ENCODE results near the gene FUS. TPM values are rescaled to one million over a fixed set of nuclear protein-coding genes. Genes with fewer than 3 reads are reported as not detected.
"Not testable (repeated sequence)": the region's sequence is repeated elsewhere in the genome, so short reads cannot be mapped to it uniquely, and the experiment has no call there.

FUS gene
- total RNA-seq, 4 donors from 2014 or later = 52.5 to 121 (median 58.9) TPM

GRCh38 chr16:31142109-31143010 lies 37.6 kb upstream of the FUS start:
- WGBS = 0% methylated on average over 15 of the region's 89 CpGs
- H3K4me1 ChIP-seq = peaks cover 44% of the 10 kb centered on the region
- TF ChIP-seq POLR2A (IDR thresholded peaks at IDR 0.05) (no peak), EP300 (IDR thresholded peaks at IDR 0.05) (no peak), POLR2AphosphoS5 (IDR thresholded peaks at IDR 0.05) (peak in 2 of 3 donors; percentile 65 to 68), CTCF (IDR thresholded peaks at IDR 0.05) (peak; percentile 97 to 99)

GRCh38 chr16:31143011-31143693 lies 36.8 kb upstream of the FUS start:
- Histone ChIP-seq H3K27ac (peak overlapping the region; percentile 80), H3K9me3 (no peaks in the 10 kb centered on the region), H3K27me3 (peaks cover under 1% of the 10 kb centered on the region), H3K4me3 (peak overlapping the region; percentile 54), H3K36me3 (no peaks in the 10 kb centered on the region), H3K4me1 (peaks cover 46% of the 10 kb centered on the region)
- no peak for DNase-seq (ENCODE audit: low spot score in 2 of 2)
- TF ChIP-seq POLR2A (IDR thresholded peaks at IDR 0.05) (no peak), POLR2AphosphoS5 (IDR thresholded peaks at IDR 0.05) (no peak), CTCF (IDR thresholded peaks at IDR 0.05) (no peak), EP300 (IDR thresholded peaks at IDR 0.05) (no peak)
- 85% methylated on average over 9 of the region's 22 CpGs for WGBS

More at GRCh38 chr16:31142109-31143010, 37.6 kb upstream of the FUS start:
- peak; percentile 99 to 100 for DNase-seq (ENCODE audit: low spot score in 2 of 2)
- peak overlapping the region; percentile 80 for H3K27ac ChIP-seq
- peak overlapping the region; percentile 54 for H3K4me3 ChIP-seq
- no peaks in the 10 kb centered on the region for H3K9me3 ChIP-seq
- no peaks in the 10 kb centered on the region for H3K27me3 ChIP-seq
- no peaks in the 10 kb centered on the region for H3K36me3 ChIP-seq

GRCh38 chr16:31143694-31144148 lies 36.2 kb upstream of the FUS start:
- Histone ChIP-seq H3K4me3 (no peak overlapping the region), H3K9me3 (no peaks in the 10 kb centered on the region), H3K27ac (no peak overlapping the region), H3K36me3 (no peaks in the 10 kb centered on the region), H3K4me1 (peaks cover 46% of the 10 kb centered on the region), H3K27me3 (peaks cover 5% of the 10 kb centered on the region)
- TF ChIP-seq POLR2AphosphoS5 (IDR thresholded peaks at IDR 0.05) (no peak), EP300 (IDR thresholded peaks at IDR 0.05) (no peak), CTCF (IDR thresholded peaks at IDR 0.05) (no peak)
- 83% methylated on average over 8 of the region's 8 CpGs for WGBS
- DNase-seq (ENCODE audit: low spot score in 2 of 2) = no peak

- WGBS = 73% methylated on average over 7 of the region's 7 CpGs
- peaks cover 43% of the 10 kb centered on the region for H3K4me1 ChIP-seq
- H3K36me3 ChIP-seq; H3K9me3 ChIP-seq; H3K27ac ChIP-seq; DNase-seq (ENCODE audit: low spot score in 2 of 2); H3K4me3 ChIP-seq; H3K27me3 ChIP-seq: not testable (repeated sequence)
These were observed 35.5 kb upstream of the FUS start for GRCh38 chr16:31144418-31144817.

- 75% methylated on average over 12 of the region's 12 CpGs for WGBS
- TF ChIP-seq EP300 (IDR thresholded peaks at IDR 0.05) (no peak), POLR2A (IDR thresholded peaks at IDR 0.05) (no peak), CTCF (IDR thresholded peaks at IDR 0.05) (no peak), POLR2AphosphoS5 (IDR thresholded peaks at IDR 0.05) (no peak)
These were observed 34.4 kb upstream of the FUS start for GRCh38 chr16:31145398-31145990.

More at GRCh38 chr16:31145398-31145990, 34.4 kb upstream of the FUS start:
- no peak for DNase-seq (ENCODE audit: low spot score in 2 of 2)
- Histone ChIP-seq H3K27ac (no peak overlapping the region), H3K4me3 (no peak overlapping the region), H3K36me3 (no peaks in the 10 kb centered on the region), H3K27me3 (peaks cover 5% of the 10 kb centered on the region), H3K4me1 (peaks cover 41% of the 10 kb centered on the region), H3K9me3 (no peaks in the 10 kb centered on the region)

Data from suprapubic skin (tissue), 4 donors.